ENCODE data around the gene ATP2B1.

Gene ATP2B1

DNA sequence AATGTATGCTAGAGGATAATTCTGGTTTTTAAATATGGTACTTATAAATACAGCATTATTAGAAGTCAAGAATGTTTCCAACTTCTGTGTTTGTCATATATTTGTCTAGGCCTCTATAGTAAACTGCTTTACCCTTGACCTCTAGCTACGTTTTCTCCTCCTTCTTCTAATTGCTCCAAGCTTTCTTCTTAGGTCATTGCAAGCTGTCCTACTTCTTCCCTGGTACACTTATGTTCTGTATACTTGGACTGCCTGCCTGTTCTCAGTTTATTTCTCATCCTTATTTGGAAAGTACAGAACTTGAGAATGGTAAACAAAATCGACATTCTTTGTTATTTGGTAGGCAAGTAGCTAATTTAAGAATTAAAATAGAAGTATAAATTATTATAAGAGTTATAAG, 23.9 kb upstream of the ATP2B1 start:
- no peak for ATAC-seq (replicated peaks)
- no peak overlapping the region for H3K4me3 Mint-ChIP-seq
- no peak overlapping the region for H3K27ac Mint-ChIP-seq
- peaks cover 11% of the 10 kb centered on the region in 2 donors for H3K36me3 Mint-ChIP-seq
- peaks cover 5 to 25% of the 10 kb centered on the region in 2 donors for H3K4me1 Mint-ChIP-seq
- H3K27me3 Mint-ChIP-seq = no peaks in the 10 kb centered on the region
- peaks cover 0 to 13% of the 10 kb centered on the region in 2 donors for H3K9me3 Mint-ChIP-seq
- no peak for DNase-seq

DNA sequence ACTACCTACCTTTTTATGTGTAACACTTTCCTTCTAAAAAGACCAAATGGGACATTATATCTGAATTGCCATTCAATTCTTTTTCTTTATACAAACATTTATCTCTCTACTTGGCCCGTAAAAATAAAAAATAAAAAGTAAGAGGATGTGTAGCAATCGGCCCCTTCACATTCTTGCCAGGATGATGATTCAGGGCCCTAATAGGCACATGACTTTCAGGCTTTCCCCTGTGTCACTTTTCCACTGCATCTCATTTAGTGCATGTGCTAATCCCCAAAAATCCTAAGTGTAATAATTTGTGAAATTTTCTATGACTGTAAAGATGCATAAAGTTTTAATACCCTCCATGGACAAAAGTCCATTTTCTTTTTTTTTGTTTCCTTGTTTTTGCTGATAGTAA, 23.0 kb upstream of the ATP2B1 start:
- H3K9me3 Mint-ChIP-seq = peaks cover 0 to 14% of the 10 kb centered on the region in 2 donors
- peaks cover 8 to 25% of the 10 kb centered on the region in 2 donors for H3K4me1 Mint-ChIP-seq
- no peak overlapping the region for H3K4me3 Mint-ChIP-seq
- DNase-seq (no peak), ATAC-seq (replicated peaks) (no peak)
- no peaks in the 10 kb centered on the region for H3K27me3 Mint-ChIP-seq
- H3K27ac Mint-ChIP-seq = no peak overlapping the region
- H3K36me3 Mint-ChIP-seq = peaks cover 10 to 11% of the 10 kb centered on the region in 2 donors

DNA sequence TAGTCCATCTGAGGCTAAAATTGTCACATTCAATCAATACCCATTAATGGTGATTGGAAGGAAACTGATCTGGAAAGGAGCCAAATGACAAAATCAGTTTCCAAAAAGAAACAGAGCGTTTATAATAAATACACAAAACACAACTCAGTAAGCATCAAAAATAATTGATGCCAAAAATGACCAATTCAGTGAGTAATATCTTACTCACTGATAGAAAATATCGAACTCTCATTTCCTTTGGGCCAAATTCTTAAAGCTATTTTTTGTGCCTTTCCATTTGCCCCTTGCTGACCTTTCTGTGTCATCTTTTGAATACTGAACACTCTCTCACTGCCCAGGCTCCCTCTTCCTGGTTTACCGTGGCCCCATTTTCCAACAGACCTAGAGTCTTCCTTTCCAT, 22.5 kb upstream of the ATP2B1 start:
- Mint-ChIP-seq H3K4me3 (no peak overlapping the region), H3K36me3 (peaks cover 11 to 15% of the 10 kb centered on the region in 2 donors), H3K27me3 (no peaks in the 10 kb centered on the region), H3K4me1 (peaks cover 8 to 25% of the 10 kb centered on the region in 2 donors), H3K9me3 (peaks cover 0 to 18% of the 10 kb centered on the region in 2 donors), H3K27ac (no peak overlapping the region)
- DNase-seq (no peak), ATAC-seq (replicated peaks) (no peak)

DNA sequence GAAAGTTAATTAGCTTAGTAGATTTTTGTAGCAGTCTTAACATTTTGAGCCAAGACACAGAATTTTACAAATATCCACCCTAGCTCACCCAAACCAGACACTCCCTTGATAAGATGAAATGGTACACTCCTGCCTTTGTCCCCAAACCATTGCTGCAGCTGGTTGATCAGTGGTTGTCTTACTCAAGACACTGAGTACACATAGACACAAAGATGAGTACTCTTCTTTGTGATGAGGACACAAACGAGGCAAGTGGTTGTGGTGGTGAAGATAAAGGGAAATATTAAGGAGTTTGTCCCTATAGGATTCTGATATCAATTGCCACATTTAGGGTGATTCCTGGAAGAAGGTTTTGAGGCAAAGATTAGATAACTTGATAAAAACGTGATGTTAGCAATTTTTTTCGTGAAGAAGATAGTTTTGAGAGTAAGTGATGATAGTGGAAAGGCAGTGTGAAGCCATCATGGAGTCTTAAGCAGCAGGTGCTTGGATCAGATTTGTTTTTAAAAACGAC, 21.4 kb upstream of the ATP2B1 start:
- DNase-seq = no peak
- ATAC-seq (replicated peaks) = no peak
- no peak overlapping the region for H3K27ac Mint-ChIP-seq
- no peaks in the 10 kb centered on the region for H3K27me3 Mint-ChIP-seq
- peaks cover 0 to 16% of the 10 kb centered on the region in 2 donors for H3K9me3 Mint-ChIP-seq
- H3K4me3 Mint-ChIP-seq = no peak overlapping the region
- peaks cover 6 to 14% of the 10 kb centered on the region in 2 donors for H3K36me3 Mint-ChIP-seq
- H3K4me1 Mint-ChIP-seq = peaks cover 8 to 19% of the 10 kb centered on the region in 2 donors

DNA sequence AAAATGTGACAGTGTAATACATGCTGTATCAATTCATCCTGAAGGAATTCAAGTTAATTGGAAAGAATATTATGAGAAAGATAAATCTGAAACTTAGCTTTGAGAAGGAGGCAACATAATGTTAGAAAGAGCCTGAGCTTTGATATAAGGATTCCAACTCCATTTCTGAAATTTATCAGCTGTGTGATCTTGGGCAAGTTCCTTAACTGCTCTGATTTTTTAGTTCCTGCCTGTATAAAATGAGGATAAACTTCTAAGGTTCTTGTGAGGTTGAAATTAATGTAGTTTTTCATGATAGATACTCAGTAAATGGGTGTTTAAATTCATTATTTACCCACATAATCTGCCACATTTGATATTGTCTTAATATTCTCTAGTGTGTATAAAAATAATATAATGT, 14.6 kb upstream of the ATP2B1 start:
- ATAC-seq (replicated peaks) (no peak), DNase-seq (no peak)
- H3K4me1 Mint-ChIP-seq = peaks cover 13 to 28% of the 10 kb centered on the region in 2 donors
- H3K9me3 Mint-ChIP-seq = peaks cover 0 to 10% of the 10 kb centered on the region in 2 donors
- H3K27ac Mint-ChIP-seq = no peak overlapping the region
- peaks cover 16 to 19% of the 10 kb centered on the region in 2 donors for H3K36me3 Mint-ChIP-seq
- H3K4me3 Mint-ChIP-seq = no peak overlapping the region
- no peaks in the 10 kb centered on the region for H3K27me3 Mint-ChIP-seq

DNA sequence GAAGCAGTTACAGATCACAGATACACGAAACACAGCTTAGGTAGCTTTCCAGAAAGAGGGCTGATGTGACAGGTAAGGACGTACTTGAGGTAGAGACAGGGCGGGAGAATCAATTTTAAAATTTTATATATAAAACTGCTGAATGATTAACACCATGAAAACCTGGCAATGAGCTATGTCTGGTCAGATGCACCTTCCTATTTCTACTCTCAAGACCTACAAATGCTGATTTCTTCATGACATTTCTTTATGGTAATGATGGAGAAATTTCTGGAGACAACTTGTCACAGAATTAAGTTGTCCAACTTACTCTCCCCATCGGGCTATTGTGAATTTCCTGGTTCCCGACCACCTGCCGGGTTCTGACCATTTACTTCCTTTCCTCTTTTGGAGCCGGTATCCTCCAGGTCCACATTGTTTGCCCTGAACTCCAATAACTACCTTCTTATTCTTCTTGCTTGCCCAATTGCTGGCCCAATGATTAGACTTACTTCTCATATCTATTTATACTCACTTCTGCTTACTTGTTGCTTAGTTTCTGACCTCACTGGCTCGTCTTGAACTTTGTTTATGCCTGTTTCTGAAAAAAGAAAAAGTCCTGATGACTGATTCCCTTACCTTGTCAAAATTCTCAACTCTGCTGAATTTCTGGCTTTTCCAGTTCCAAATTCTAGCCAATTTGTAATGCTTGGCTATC, 12.8 kb upstream of the ATP2B1 start:
- Mint-ChIP-seq H3K9me3 (peaks cover 8 to 13% of the 10 kb centered on the region in 2 donors), H3K4me1 (peaks cover 13 to 37% of the 10 kb centered on the region in 2 donors), H3K27ac (peak overlapping the region; percentile 90), H3K27me3 (no peaks in the 10 kb centered on the region), H3K4me3 (peak overlapping the region; percentile 52 to 57), H3K36me3 (peaks cover 24 to 31% of the 10 kb centered on the region in 2 donors)
- DNase-seq = peak; percentile 23
- peak; percentile 98 for ATAC-seq (replicated peaks)

DNA sequence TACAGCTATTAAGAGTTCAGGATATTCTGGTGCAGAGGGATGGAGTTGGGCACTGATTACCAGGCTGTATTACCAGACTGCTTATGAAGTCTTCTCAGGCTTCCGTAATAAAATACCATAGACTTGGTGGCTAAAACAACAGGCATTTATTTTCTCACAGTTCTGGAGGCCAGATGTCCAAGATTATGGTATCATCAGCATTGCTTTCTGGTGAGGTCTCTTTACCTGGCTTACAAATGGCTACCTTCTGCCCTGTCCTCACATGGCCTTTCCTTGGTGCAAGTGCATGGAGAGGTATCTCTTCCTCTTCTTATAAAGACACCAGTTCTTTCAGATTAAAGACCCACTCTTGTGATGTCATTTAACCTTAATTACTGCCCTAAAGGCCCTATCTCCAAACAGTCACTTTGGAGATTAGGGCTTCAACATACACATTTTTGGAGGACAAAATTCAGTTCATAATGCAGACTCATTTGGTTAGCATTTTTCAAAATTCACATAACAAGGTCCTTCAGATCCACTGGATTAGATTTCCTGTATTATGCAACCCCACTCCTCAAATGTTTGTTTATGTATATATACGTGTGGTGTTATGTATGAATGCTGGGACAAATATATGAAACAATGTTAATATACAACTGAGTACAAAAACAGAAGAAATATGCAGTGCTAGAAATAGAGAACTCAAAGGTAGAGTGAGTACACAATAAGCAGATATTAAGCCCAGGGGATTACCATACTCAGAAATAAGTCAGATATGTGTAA, 9.3 kb upstream of the ATP2B1 start:
- ATAC-seq (replicated peaks) = no peak
- no peaks in the 10 kb centered on the region for H3K27me3 Mint-ChIP-seq
- H3K36me3 Mint-ChIP-seq = peaks cover 30 to 56% of the 10 kb centered on the region in 2 donors

DNA sequence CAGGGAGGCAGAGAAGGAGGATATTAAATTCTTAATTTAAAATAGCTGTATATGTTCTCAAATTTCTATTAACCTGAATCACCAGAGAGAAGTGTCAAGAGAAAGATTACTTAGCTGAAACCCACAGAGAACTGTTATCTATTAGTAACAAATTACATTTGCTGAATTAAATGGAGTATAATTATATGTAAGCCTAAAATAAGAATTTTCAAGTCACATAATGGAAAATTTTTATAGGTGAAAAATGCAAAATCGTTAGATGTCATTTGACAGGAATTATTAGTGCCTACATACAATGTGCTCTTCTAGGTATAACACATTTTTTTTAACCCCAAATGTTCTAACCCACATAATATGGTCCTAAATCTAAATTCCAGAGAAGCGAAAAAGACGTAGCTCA, 4.1 kb upstream of the ATP2B1 start:
- no peak for ATAC-seq (replicated peaks)
- Mint-ChIP-seq H3K27me3 (no peaks in the 10 kb centered on the region), H3K27ac (no peak overlapping the region), H3K9me3 (peaks cover 15 to 22% of the 10 kb centered on the region in 2 donors), H3K4me3 (no peak overlapping the region), H3K4me1 (peaks cover 3 to 6% of the 10 kb centered on the region in 2 donors), H3K36me3 (peaks cover 31 to 54% of the 10 kb centered on the region in 2 donors)
- DNase-seq = no peak

More for the DNA sequence above, 9.3 kb upstream of the ATP2B1 start:
- Mint-ChIP-seq H3K4me3 (no peak overlapping the region), H3K27ac (no peak overlapping the region), H3K9me3 (peaks cover 15 to 24% of the 10 kb centered on the region in 2 donors), H3K4me1 (peaks cover 13 to 37% of the 10 kb centered on the region in 2 donors)
- no peak for DNase-seq

DNA sequence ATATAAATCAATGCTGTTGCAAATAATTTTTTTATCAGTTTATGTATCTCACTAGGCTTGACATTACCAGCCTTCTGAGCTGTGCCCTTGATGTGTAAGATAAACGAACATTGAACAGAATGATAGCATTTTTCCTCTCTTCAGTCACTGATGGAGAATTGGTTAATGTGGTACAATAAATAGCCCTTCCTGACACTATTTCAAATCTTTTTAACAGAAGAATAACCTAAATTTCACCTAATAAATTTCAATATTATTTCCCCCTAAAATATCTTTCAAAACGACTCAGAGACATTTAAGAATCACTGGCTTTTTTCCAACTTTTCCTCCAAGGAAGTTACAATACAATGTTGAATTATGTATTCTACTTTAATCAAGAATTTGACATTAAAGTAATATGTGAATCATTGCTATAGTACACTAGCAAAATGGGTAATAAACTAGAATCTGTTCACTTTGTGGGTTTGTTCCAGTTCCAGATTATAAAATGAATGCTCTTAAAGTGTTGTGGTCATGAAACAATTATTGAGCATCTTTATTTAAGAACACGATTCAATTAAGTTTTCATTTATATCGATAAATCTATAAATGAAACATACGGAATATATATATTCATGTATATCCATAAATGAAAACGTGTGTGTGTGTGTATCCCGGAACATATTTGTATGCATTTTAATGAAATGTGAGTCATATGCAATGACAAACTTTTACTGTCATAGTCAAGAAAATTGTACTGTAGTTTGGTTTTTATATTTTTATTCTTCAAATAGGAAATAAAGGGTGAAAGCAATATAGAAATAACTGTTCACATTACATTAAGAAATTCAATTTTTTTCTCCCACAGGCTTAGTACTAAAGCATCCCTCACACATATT, 2.5 kb upstream of the ATP2B1 start:
- H3K4me3 Mint-ChIP-seq = peak overlapping the region; percentile 50 to 91
- ATAC-seq (replicated peaks) (no peak), DNase-seq (no peak)
- no peaks in the 10 kb centered on the region for H3K27me3 Mint-ChIP-seq
- H3K27ac Mint-ChIP-seq = peak overlapping the region; percentile 98
- H3K4me1 Mint-ChIP-seq = peaks cover 8 to 10% of the 10 kb centered on the region in 2 donors
- peaks cover 7 to 14% of the 10 kb centered on the region in 2 donors for H3K9me3 Mint-ChIP-seq
- peaks cover 24 to 52% of the 10 kb centered on the region in 2 donors for H3K36me3 Mint-ChIP-seq

DNA sequence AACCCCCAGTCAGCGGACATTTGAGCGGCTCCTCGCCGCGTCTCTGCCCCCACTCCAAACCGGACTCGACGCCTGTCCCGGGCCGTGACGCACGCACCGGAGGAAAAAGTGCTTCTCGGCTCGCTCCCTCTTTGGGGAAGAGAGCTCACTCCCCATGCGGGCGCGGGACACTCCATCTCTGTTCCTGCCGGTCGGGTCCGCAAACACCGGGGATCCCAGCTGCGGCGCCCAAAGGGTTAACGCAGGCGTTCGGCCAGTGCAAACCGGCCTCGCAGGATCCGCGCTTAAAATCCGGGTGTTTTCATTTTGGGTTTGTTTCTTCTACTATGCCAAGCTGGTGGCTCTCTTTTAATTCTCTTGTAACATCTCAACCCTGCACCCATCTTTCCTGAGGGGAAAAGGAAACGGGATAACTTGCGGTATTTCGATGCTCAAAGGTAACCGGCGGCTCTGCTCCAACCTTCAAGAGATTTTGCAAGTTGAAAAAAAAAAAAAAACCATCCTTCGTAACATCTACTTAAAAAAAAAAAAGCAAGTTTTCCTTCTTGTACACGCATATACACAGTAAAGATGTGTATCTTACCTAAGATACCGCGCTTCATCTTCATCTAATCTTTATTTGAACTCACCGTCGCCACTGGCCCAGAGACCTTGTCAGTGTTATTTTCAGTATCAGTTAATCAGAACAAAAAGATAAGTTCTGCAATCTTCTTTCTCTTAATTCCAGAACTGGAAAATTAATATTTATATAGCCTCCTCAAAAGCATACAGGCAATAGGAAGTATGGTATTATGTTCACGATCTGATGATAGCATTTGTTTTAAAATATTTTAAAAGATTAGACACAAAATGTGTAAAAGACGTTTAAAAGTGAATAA, 1.6 kb upstream of the ATP2B1 start:
- Mint-ChIP-seq H3K27me3 (no peaks in the 10 kb centered on the region), H3K27ac (peak overlapping the region; percentile 98), H3K4me1 (peaks cover 11 to 18% of the 10 kb centered on the region in 2 donors), H3K9me3 (peaks cover 4 to 10% of the 10 kb centered on the region in 2 donors), H3K4me3 (peak overlapping the region; percentile 91), H3K36me3 (peaks cover 20 to 48% of the 10 kb centered on the region in 2 donors)
- no peak for ATAC-seq (replicated peaks)
- DNase-seq = no peak

DNA sequence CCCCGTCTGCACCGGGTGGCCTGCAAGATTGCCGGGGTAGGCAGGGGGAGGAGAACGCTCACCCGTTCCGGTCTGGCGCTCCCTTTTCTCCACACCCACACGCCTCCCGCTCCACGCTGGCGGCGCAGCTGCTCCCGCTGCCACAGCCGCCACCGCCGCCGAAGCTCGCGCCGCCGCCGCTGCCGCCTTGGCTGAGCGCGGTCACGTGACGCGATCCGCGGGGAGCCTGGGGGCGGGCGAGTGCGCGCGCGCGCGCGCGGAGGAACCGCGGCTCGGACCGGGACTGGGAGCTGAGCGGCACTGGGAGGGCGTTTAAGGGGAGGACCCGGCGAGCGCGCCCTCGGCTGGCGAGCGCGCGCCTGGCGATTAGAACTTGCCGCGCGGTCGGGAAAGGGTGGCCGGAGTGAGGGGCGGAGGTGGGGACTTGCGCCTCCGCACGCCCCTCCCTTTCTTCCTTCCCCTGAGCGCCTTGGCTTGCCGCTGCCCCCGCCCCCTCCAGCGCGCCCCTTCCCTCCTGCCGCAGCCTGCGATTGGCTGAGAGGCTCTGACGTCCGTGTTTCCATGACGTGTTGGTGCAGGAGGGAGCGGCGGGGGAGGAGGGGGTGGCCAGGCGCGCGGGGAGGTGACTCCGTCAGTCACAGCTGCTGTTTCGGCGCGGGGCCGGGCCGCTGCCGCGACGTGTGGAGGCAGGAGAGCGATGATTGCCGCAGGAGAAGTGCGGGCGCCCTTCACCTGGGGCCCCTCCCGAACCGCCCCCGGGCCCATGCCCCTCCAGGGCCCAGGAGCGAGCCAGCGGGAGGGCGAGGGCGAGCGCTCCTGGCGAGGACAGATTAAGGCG, 738 bp upstream of the ATP2B1 start:
- Mint-ChIP-seq H3K27ac (peak overlapping the region; percentile 98), H3K36me3 (peaks cover 18 to 40% of the 10 kb centered on the region in 2 donors), H3K9me3 (peaks cover 0 to 5% of the 10 kb centered on the region in 2 donors), H3K27me3 (no peaks in the 10 kb centered on the region), H3K4me3 (peak overlapping the region; percentile 91), H3K4me1 (peaks cover 12 to 24% of the 10 kb centered on the region in 2 donors)
- peak; percentile 76 to 79 for ATAC-seq (replicated peaks)
- DNase-seq = peak; percentile 98

DNA sequence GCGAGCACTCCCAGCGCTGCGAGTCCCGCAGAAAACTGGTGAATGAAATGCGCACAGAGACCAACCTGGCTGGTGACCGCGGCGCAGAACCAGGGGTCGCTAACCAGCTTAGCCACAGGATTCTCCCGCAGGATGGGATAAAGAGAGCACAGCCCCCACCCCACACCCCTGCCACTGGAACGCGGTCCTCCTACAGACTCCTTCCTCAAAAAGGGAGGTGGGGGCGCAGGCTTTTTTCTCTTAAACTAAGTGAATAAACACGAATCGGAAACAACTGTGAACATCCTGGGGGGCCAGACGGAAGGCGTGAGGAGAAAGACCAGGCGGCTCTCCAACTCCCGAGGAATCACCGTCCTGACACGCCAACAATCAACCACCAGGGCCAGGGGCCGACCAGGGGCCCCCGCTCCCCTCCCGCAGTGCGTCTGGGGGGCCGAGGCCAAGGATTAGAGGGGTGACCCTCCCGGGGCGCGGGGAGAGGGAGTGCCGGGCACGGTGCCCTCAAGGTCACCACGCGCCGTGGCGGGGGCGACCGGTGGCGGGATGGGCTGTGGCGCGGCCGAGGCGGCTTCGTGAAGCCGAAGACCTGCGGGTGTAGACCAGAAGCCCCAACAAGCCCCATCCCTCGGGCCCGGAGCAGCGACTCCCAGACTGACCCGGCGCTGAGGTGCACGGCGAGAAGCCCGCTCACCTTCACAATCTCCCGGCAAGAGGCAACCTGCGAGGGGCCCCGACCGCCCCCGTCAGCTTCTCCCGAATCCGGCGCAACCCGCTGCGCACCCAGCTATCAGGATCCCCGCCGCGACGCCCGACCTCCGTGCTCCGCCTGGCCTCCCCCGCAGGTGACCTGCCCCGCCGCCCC, 704 bp downstream of the ATP2B1 start:
- H3K4me1 Mint-ChIP-seq = peaks cover 14 to 33% of the 10 kb centered on the region in 2 donors
- H3K9me3 Mint-ChIP-seq = no peaks in the 10 kb centered on the region
- DNase-seq = peak; percentile 33
- ATAC-seq (replicated peaks) = peak in 1 of 2 donors; percentile 1
- H3K36me3 Mint-ChIP-seq = peaks cover 15 to 26% of the 10 kb centered on the region in 2 donors
- peak overlapping the region; percentile 96 for H3K27ac Mint-ChIP-seq
- peak overlapping the region; percentile 91 for H3K4me3 Mint-ChIP-seq
- no peaks in the 10 kb centered on the region for H3K27me3 Mint-ChIP-seq
